ENCODE results near the gene MAPKBP1.
A peak's percentile ranks its signal among the peaks of the same experiment; 100 is the strongest.

MAPKBP1 gene

GRCh38 chr15:41829959-41830646 lies 55.8 kb downstream of the MAPKBP1 start:
- DNase-seq, result no peak

GRCh38 chr15:41831291-41831690 lies 57.0 kb downstream of the MAPKBP1 start:
- peak; percentile 37 to 59 for DNase-seq

GRCh38 chr15:41832208-41832607 lies 57.9 kb downstream of the MAPKBP1 start:
- DNase-seq, result no peak

- DNase-seq, result no peak
Observed at GRCh38 chr15:41832875-41833274, 58.6 kb downstream of the MAPKBP1 start.

- no peak for DNase-seq
Observed at GRCh38 chr15:41834096-41834495, 59.8 kb downstream of the MAPKBP1 start.

GRCh38 chr15:41836073-41836472 lies 61.8 kb downstream of the MAPKBP1 start:
- DNase-seq, result no peak

GRCh38 chr15:41836713-41837454 lies 62.6 kb downstream of the MAPKBP1 start:
- DNase-seq, result no peak

GRCh38 chr15:41838400-41838897 lies 64.2 kb downstream of the MAPKBP1 start, which contains the start of gene PLA2G4B:
TSS of gene PLA2G4B (plus strand) at chr15:41838847. CDS start at chr15:41838914, 67 bp downstream.
- no peak for DNase-seq

- DNase-seq, result no peak
Observed at GRCh38 chr15:41839781-41840491, 65.7 kb downstream of the MAPKBP1 start.

GRCh38 chr15:41840673-41841072 lies 66.4 kb downstream of the MAPKBP1 start:
- no peak for DNase-seq

GRCh38 chr15:41841131-41841530 lies 66.8 kb downstream of the MAPKBP1 start:
- no peak for DNase-seq

GRCh38 chr15:41842229-41842628 lies 67.9 kb downstream of the MAPKBP1 start:
- no peak for DNase-seq

- DNase-seq, result no peak
Observed at GRCh38 chr15:41843571-41843970, 69.3 kb downstream of the MAPKBP1 start.

GRCh38 chr15:41844814-41845213 lies 70.5 kb downstream of the MAPKBP1 start:
- DNase-seq, result no peak

GRCh38 chr15:41847206-41847605 lies 72.9 kb downstream of the MAPKBP1 start:
- DNase-seq, result no peak

- DNase-seq, result no peak
Observed at GRCh38 chr15:41847981-41848380, 73.7 kb downstream of the MAPKBP1 start.

- peak; percentile 62 to 72 for DNase-seq
Observed at GRCh38 chr15:41848631-41849030, 74.3 kb downstream of the MAPKBP1 start.

GRCh38 chr15:41849204-41849603 lies 74.9 kb downstream of the MAPKBP1 start:
- no peak for DNase-seq

- DNase-seq, result no peak
Observed at GRCh38 chr15:41849861-41850260, 75.6 kb downstream of the MAPKBP1 start.

GRCh38 chr15:41850482-41851166 lies 76.3 kb downstream of the MAPKBP1 start:
- DNase-seq, result no peak

- DNase-seq, result no peak
Observed at GRCh38 chr15:41851167-41851523, 76.9 kb downstream of the MAPKBP1 start.

- no peak for DNase-seq
Observed at GRCh38 chr15:41851755-41852370, 77.6 kb downstream of the MAPKBP1 start.

Measured in activated CD4-positive, alpha-beta T cell treated with anti-CD3 and anti-CD28 coated beads, Interleukin-2, amount 50 U/mL, for 48 hours (primary cell).